Measurements from ENCODE around the gene ORC3. TPM values are rescaled to one million over a fixed set of nuclear protein-coding genes. Genes with fewer than 3 reads are reported as not detected.
"Not testable (repeated sequence)": the region's sequence is repeated elsewhere in the genome, so short reads cannot be mapped to it uniquely, and the experiment has no call there.

The ORC3 gene
- total RNA-seq, 1 experiment from 2014 or later: 33.8 TPM

DNA sequence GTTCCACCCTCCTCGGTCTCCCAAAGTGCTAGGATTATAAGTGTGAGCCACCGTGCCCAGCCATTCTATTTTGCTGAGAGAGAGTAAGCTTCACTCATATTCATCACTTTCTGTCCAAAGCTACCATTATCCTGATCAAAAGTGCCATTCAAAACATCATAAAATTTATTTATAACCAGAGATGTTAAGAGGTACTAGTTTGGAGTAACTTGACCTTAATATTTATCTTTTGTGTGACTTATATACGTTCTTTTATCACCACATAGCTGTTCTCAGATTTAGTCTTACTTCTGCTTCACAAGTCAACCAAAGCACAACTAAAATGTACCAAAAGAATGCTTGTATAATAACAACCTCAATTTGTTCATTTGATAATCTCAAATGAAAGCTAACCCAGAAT, 94.0 kb downstream of the ORC3 start:
- intact Hi-C loops (cut with micrococcal nuclease; ENCODE audit: unreplicated experiment): no loop called here
- no peak for DNase-seq
- H3K4me3 Mint-ChIP-seq (ENCODE audit: unreplicated experiment): no peak overlapping the region
- TF ChIP-seq, protein P1, sequence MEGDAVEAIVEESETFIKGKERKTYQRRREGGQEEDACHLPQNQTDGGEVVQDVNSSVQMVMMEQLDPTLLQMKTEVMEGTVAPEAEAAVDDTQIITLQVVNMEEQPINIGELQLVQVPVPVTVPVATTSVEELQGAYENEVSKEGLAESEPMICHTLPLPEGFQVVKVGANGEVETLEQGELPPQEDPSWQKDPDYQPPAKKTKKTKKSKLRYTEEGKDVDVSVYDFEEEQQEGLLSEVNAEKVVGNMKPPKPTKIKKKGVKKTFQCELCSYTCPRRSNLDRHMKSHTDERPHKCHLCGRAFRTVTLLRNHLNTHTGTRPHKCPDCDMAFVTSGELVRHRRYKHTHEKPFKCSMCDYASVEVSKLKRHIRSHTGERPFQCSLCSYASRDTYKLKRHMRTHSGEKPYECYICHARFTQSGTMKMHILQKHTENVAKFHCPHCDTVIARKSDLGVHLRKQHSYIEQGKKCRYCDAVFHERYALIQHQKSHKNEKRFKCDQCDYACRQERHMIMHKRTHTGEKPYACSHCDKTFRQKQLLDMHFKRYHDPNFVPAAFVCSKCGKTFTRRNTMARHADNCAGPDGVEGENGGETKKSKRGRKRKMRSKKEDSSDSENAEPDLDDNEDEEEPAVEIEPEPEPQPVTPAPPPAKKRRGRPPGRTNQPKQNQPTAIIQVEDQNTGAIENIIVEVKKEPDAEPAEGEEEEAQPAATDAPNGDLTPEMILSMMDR (IDR thresholded peaks at IDR 0.05; ENCODE audit: insufficient read depth in 1 of 2, low read depth in 1 of 2, low read length in 1 of 2, severe bottlenecking in 1 of 2, unreplicated experiment in 1 of 2): no peak
- H3K4me1 Mint-ChIP-seq (ENCODE audit: low read depth, unreplicated experiment): peaks cover 7% of the 10 kb centered on the region
- BruUV-seq (replicated peaks): no TSS peak
- H3K27ac Mint-ChIP-seq (ENCODE audit: unreplicated experiment): no peak overlapping the region
- Histone ChIP-seq H3K4me1 (peaks cover 23% of the 10 kb centered on the region), H3K9me3 (no peaks in the 10 kb centered on the region), H3K27me3 (replicated peaks; ENCODE audit: control insufficient read depth, insufficient read depth, low read length) (no peaks in the 10 kb centered on the region), H3K36me3 (ENCODE audit: control insufficient read depth, insufficient read depth, low read length) (no peaks in the 10 kb centered on the region), H3K4me3 (ENCODE audit: low read depth, low read length) (no peak overlapping the region)
- H3K27me3 Mint-ChIP-seq (ENCODE audit: insufficient read depth, unreplicated experiment): no peaks in the 10 kb centered on the region
- H3K36me3 Mint-ChIP-seq (ENCODE audit: insufficient read depth, unreplicated experiment): peaks cover 34% of the 10 kb centered on the region
- no peaks in the 10 kb centered on the region for H3K9me3 Mint-ChIP-seq (ENCODE audit: unreplicated experiment)
- POLR2A ChIA-PET: no interaction called here
- CTCF ChIA-PET: no interaction called here

DNA sequence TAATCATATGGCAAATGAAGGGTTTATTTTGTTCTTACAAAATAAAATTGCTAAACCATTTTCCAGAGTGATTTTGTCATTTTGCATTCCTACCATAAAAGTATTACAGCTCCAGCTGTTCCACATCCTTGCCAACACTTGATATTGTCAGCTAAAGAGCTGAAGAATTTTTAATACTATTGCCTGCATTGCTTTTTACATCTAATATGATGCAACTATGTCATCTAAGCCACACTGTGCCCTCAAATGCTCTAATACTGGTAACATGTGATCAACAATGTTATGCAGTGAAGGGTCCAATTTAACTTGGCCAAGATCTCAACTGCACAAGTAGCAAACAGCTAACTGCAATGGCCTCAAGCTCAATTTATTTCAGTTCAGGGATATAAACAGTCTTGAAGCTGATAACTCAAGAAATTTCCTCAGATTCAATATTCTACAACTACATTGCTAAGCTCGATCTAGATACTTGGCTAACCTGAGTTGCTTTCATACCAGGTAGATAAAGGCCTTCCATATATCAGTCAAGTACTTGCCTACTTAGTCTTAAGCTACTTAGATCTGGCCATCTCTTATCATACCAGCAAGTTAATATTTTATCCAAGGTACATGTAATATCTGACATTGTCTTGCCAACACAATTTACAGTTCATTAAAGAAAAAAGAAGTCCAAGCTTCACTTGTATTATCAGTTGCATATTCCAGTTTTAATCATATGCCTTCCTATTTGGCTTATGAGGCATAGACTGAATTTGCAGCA, 95.1 kb downstream of the ORC3 start:
- Histone ChIP-seq H3K4me1 (peaks cover 23% of the 10 kb centered on the region), H3K36me3 (ENCODE audit: control insufficient read depth, insufficient read depth, low read length) (no peaks in the 10 kb centered on the region), H3K27me3 (replicated peaks; ENCODE audit: control insufficient read depth, insufficient read depth, low read length) (no peaks in the 10 kb centered on the region), H3K9me3 (no peaks in the 10 kb centered on the region), H3K4me3 (ENCODE audit: low read depth, low read length) (no peak overlapping the region)
- POLR2A ChIA-PET: no interaction called here
- TF ChIP-seq, protein P1 (IDR thresholded peaks at IDR 0.05; ENCODE audit: insufficient read depth in 1 of 2, low read depth in 1 of 2, low read length in 1 of 2, severe bottlenecking in 1 of 2, unreplicated experiment in 1 of 2): no peak
- H3K27me3 Mint-ChIP-seq (ENCODE audit: insufficient read depth, unreplicated experiment): no peaks in the 10 kb centered on the region
- H3K9me3 Mint-ChIP-seq (ENCODE audit: unreplicated experiment): no peaks in the 10 kb centered on the region
- BruUV-seq (replicated peaks): no TSS peak
- DNase-seq: no peak
- peaks cover 41% of the 10 kb centered on the region for H3K36me3 Mint-ChIP-seq (ENCODE audit: insufficient read depth, unreplicated experiment)
- H3K4me3 Mint-ChIP-seq (ENCODE audit: unreplicated experiment): no peak overlapping the region
- peaks cover 7% of the 10 kb centered on the region for H3K4me1 Mint-ChIP-seq (ENCODE audit: low read depth, unreplicated experiment)
- CTCF ChIA-PET: no interaction called here
- intact Hi-C loops (cut with micrococcal nuclease; ENCODE audit: unreplicated experiment): no loop called here
- H3K27ac Mint-ChIP-seq (ENCODE audit: unreplicated experiment): no peak overlapping the region

DNA sequence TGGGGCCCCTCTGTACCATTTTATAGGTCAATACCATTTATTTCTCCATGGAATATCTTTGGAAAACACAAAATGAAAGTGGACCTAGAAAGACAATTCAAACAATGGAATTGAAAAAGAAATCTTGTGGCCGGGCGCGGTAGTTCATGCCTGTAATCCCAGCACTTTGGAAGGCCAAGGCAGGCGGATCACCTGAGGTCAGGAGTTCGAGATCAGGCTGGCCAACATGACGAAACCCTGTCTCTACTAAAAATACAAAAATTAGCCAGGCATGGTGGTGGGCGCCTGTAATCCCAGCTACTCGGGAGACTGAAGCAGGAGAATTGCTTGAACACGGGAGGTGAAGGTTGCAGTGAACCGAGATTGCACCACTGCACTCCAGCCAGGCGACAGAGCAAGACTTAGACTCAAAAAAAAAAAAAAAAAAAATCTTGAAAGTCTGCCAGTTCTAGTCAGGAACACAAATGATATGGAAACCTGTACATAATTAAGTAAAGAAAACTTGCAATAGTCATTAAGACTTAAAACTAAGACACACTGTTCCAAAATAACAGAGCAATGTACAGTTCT, 96.8 kb downstream of the ORC3 start:
- intact Hi-C loops (cut with micrococcal nuclease; ENCODE audit: unreplicated experiment); H3K9me3 ChIP-seq; H3K9me3 Mint-ChIP-seq (ENCODE audit: unreplicated experiment); H3K27me3 ChIP-seq (replicated peaks; ENCODE audit: control insufficient read depth, insufficient read depth, low read length); H3K27ac Mint-ChIP-seq (ENCODE audit: unreplicated experiment); H3K4me3 ChIP-seq (ENCODE audit: low read depth, low read length); H3K4me3 Mint-ChIP-seq (ENCODE audit: unreplicated experiment); BruUV-seq (replicated peaks); H3K36me3 ChIP-seq (ENCODE audit: control insufficient read depth, insufficient read depth, low read length); H3K27me3 Mint-ChIP-seq (ENCODE audit: insufficient read depth, unreplicated experiment); POLR2A ChIA-PET; DNase-seq: not testable (repeated sequence)
- Mint-ChIP-seq H3K36me3 (ENCODE audit: insufficient read depth, unreplicated experiment) (peaks cover 41% of the 10 kb centered on the region), H3K4me1 (ENCODE audit: low read depth, unreplicated experiment) (peaks cover 13% of the 10 kb centered on the region)
- CTCF ChIA-PET: interaction anchor here (0.7 kb wide), 1 partner anchor 1723 kb away, joined by 3 read pairs; no protein-coding TSS in a partner anchor
- H3K4me1 ChIP-seq: peaks cover 28% of the 10 kb centered on the region

Measured in Caco-2 (cell line).